Breast epithelium (tissue), 4 donors: ENCODE measurements around the gene DCTN2. TPM values are rescaled to one million over a fixed set of nuclear protein-coding genes. Genes with fewer than 3 reads are reported as not detected.
A peak's percentile ranks its signal among the peaks of the same experiment; 100 is the strongest.

Experiments
- DNase-seq, 2 donors: peaks; one replicate each; pipeline ENCODE4 v3.0.0-alpha.2; 2019; ENCODE audit warnings: low spot score in 2 of 2
- H3K27ac ChIP-seq, 2 donors: fragments of 200-600 bp; sonication (generic) in 1 of 2; one replicate each; pipeline ENCODE4 v1.5.1; 2016 to 2019; ENCODE audit warnings: mild to moderate bottlenecking in 1 of 2
- H3K27me3 ChIP-seq, 2 donors: fragments of 200-600 bp; sonication (generic) in 1 of 2; one replicate each; pipeline versions ENCODE4 v1.5.1 to v1.6.0; 2017 to 2019; ENCODE audit warnings: control low read depth in 1 of 2, mild to moderate bottlenecking in 1 of 2
- H3K36me3 ChIP-seq: fragments of 200-600 bp; one replicate; pipeline ENCODE4 v1.5.1; 2019
- H3K4me1 ChIP-seq, 2 donors: fragments of 200-600 bp; sonication (generic); one replicate each; pipeline ENCODE4 v1.5.1; 2016 to 2019; ENCODE audit warnings: control low read depth in 1 of 2
- H3K4me3 ChIP-seq, 3 donors: fragments of 200-600 bp; sonication (generic); 1 replicate in 2 of 3; 2 replicates in 1 of 3; pipeline ENCODE4 v1.5.1; 2016 to 2019; ENCODE audit warnings: mild to moderate bottlenecking in 3 of 3, moderate library complexity in 2 of 3
- H3K9me3 ChIP-seq, 2 donors: fragments of 200-600 bp; sonication (generic) in 1 of 2; one replicate each; pipeline ENCODE4 v1.5.1; 2016 to 2019; ENCODE audit warnings: control low read depth in 1 of 2
- POLR2A ChIP-seq: fragments of 450-650 bp; IDR thresholded peaks from one replicate; pipeline ENCODE4 v1.6.1; 2016; ENCODE audit warnings: antibody characterized with exemption, mild to moderate bottlenecking, moderate library complexity
- POLR2AphosphoS5 ChIP-seq, 3 donors: sonication (generic); formaldehyde crosslinking; IDR thresholded peaks; one replicate each; pipeline ENCODE4 v1.6.1; 2017; ENCODE audit warnings: antibody characterized with exemption in 3 of 3
- intact Hi-C: fragments of 100-400 bp; cut with DNase I; formaldehyde crosslinking; loops from one replicate; pipeline ENCODE4 v1.15.1; 2023; ENCODE audit warnings: low total_unique reads
- total RNA-seq, 3 donors: library from RNA; depleted of rRNA; stranded (reverse); fragments of >200 nt; gene quantifications; one replicate each; pipeline ENCODE4 v1.1.0, GENCODE V29; 2016
- TF ChIP-seq, protein P1 (sequence below), 3 donors: fragments of 450-650 bp; IDR thresholded peaks; one replicate each; pipeline ENCODE4 v1.5.1; 2016 to 2017; ENCODE audit warnings: antibody characterized with exemption in 3 of 3, mild to moderate bottlenecking in 3 of 3, moderate library complexity in 3 of 3

Gene DCTN2
- total RNA-seq, 3 donors from 2014 or later, result 108 to 138 (median 131) TPM

DNA sequence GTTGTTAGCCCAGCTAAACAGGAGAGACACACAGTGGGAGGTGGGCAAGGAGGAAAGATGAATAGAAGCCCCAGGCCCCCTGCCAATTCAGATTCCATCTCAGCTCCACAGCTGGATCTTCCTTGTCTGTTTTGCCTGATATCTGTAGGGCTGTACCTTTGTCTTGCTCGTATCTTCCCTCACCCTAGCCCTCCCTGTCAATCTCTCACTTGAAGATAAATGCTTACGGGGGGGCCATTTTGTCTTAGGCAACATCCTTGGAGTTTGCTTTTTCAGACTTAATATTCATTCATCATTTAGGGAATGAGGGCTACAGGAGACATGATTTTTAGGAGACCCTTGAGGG, 5.3 kb upstream of the DCTN2 start:
- Histone ChIP-seq H3K27ac (no peak overlapping the region), H3K4me1 (no peaks in the 10 kb centered on the region), H3K36me3 (no peaks in the 10 kb centered on the region), H3K27me3 (peaks cover 0 to 11% of the 10 kb centered on the region in 2 donors), H3K4me3 (no peak overlapping the region), H3K9me3 (no peaks in the 10 kb centered on the region)
- no peak for TF ChIP-seq POLR2AphosphoS5 (IDR thresholded peaks at IDR 0.05)
- TF ChIP-seq, protein P1, sequence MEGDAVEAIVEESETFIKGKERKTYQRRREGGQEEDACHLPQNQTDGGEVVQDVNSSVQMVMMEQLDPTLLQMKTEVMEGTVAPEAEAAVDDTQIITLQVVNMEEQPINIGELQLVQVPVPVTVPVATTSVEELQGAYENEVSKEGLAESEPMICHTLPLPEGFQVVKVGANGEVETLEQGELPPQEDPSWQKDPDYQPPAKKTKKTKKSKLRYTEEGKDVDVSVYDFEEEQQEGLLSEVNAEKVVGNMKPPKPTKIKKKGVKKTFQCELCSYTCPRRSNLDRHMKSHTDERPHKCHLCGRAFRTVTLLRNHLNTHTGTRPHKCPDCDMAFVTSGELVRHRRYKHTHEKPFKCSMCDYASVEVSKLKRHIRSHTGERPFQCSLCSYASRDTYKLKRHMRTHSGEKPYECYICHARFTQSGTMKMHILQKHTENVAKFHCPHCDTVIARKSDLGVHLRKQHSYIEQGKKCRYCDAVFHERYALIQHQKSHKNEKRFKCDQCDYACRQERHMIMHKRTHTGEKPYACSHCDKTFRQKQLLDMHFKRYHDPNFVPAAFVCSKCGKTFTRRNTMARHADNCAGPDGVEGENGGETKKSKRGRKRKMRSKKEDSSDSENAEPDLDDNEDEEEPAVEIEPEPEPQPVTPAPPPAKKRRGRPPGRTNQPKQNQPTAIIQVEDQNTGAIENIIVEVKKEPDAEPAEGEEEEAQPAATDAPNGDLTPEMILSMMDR (IDR thresholded peaks at IDR 0.05), result no peak
- TF ChIP-seq POLR2A, result no peak
- DNase-seq, result no peak
- intact Hi-C loops, result no loop called here

DNA sequence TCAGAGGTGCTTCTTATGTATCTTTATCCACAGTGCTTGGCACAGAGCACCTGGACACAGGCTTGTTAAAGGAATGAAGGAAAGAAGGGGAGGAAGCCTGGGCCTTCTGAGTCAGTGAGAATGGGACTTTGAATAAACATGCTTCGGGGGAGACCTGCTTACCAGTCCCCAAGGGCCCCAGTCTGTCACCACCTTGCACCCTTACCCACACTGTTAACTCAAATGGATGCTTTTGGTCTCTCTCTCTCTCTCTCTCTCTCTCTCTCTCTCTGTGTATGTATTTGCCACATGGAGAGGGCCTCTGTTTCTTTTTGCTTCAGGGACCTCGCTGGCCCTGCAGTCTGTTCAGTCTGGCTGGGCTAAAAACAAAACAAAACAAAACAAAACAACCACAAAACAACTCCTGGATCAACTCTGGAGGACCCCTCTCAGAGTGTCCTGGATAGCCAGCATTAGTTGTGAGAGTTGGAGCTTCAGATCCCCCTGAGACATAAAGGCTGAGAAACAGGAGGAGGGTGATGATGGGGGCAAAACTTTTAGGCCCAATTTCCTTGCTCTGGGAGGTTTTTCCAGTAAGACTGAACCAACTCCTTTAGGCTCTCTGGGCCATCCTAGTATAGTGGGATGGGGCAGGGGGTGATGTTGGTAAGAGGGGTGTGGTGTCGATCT, 4.8 kb upstream of the DCTN2 start:
- no peak for DNase-seq
- intact Hi-C loops, result no loop called here
- TF ChIP-seq, protein P1 (IDR thresholded peaks at IDR 0.05), result no peak
- no peak for TF ChIP-seq POLR2AphosphoS5 (IDR thresholded peaks at IDR 0.05)
- no peak for TF ChIP-seq POLR2A

DNA sequence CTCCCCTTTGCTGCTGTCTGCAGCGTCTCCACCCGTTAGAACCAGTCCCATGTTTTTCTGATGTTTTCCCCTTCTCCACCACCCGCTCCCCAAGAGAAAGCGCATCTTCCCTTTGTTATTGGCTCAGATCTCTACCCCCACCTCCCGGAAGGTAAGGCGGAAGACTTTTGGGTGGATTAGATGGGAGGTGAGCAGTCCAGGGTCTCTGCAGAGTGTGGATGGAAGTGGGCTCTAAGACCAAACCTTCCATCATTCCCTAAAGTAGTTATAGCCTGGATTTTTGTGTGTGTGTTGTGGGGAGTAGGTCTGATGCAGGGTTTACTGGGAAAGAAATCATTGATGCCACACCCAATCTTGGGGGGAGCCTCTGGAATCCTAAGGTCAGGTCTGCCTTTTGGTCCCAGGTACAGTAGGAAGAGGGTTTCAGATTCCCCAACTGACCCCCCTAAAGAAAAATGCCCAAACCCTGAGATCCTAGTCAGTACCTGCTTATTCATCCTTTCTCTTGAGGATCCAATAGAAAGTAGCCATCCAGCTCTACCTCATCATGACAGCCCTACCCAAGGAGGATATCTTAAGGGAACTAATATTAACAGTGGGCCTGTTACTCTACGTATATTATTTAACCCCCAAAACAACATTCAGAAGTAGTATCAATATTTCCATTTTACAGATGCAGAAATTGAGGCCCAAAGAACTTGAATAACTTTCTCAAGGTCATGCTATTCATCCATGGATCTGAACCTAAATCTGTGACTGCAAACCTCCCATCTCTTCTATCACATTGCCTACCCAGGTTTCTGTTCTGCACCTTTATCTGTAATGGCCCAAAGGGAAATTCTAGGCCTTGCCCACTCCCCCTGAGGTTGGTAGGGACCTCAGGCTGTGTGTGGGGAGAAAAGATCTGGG, 3.9 kb upstream of the DCTN2 start:
- Histone ChIP-seq H3K27ac (no peak overlapping the region), H3K9me3 (no peaks in the 10 kb centered on the region), H3K36me3 (no peaks in the 10 kb centered on the region), H3K4me1 (peaks cover 2 to 3% of the 10 kb centered on the region in 2 donors), H3K27me3 (peaks cover 0 to 11% of the 10 kb centered on the region in 2 donors), H3K4me3 (peak overlapping the region in 2 of 3 donors; percentile 53 to 74)
- no peak for DNase-seq
- intact Hi-C loops, result no loop called here
- TF ChIP-seq, protein P1 (IDR thresholded peaks at IDR 0.05), result no peak
- TF ChIP-seq POLR2AphosphoS5 (IDR thresholded peaks at IDR 0.05) (no peak), POLR2A (no peak)

More for the DNA sequence above, 4.8 kb upstream of the DCTN2 start:
- Histone ChIP-seq H3K27me3 (peaks cover 0 to 11% of the 10 kb centered on the region in 2 donors), H3K36me3 (no peaks in the 10 kb centered on the region), H3K27ac (no peak overlapping the region), H3K4me1 (no peaks in the 10 kb centered on the region), H3K4me3 (no peak overlapping the region), H3K9me3 (no peaks in the 10 kb centered on the region)

DNA sequence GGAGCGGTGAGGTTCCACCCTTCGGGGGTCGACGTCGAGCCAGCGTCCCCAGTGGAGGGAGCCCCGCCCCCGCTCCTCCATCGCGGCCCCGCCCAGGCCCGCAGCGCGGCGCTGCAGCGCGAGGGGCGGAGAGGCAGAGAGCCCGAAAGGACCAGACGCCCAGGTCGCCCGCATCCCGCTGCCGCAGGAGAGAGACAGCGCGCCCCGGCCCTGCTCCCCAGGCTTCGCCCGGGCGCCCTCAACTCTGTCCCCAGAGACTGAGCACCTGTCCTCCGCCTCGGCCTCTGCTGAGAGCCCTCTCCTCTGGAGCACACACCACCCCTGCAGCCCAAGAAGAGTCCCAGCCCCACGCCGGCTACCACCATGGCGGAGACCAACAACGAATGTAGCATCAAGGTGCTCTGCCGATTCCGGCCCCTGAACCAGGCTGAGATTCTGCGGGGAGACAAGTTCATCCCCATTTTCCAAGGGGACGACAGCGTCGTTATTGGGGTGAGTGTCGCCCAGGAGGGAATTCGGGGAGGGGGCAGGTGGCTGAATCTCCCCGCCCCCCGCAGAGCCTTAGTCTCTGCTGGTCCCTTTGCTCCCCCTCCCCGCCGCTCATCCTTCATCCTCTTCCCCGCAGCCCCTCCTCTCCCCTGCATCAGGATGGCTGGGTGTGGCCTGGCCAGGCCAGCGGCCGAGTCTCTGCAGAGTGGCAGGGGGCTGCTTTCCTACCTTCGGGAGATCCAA, 3.1 kb upstream of the DCTN2 start, which contains the start of gene KIF5A:
Gene KIF5A, plus strand, starts transcription at position 136 of the 732 bp plus-strand sequence. Its CDS starts 228 bp downstream, at position 364.
- no peak for DNase-seq
- intact Hi-C loops, result no loop called here
- TF ChIP-seq POLR2A (no peak), POLR2AphosphoS5 (IDR thresholded peaks at IDR 0.05) (no peak)
- TF ChIP-seq, protein P1 (IDR thresholded peaks at IDR 0.05), result no peak
- Histone ChIP-seq H3K4me1 (peaks cover 6 to 7% of the 10 kb centered on the region in 2 donors), H3K9me3 (no peaks in the 10 kb centered on the region), H3K4me3 (peak within 1 kb of the TSS; percentile 16 to 74 (median 53)), H3K27ac (no peak within 1 kb of the TSS), H3K36me3 (no peaks in the 10 kb centered on the region), H3K27me3 (peaks cover 0 to 11% of the 10 kb centered on the region in 2 donors)
